HEK293 (cell line): ENCODE measurements around the gene PPEF1.

ENCODE experiments used
- CTCF ChIA-PET: fragments of 350-600 bp; formaldehyde crosslinking; extraction: SDS; loops from one replicate; lab custom pipeline; 2021; ENCODE audit warnings: antibody characterized with exemption; lab: Yijun Ruan, JAX
- POLR2A ChIA-PET: fragments of 300-600 bp; formaldehyde crosslinking; extraction: SDS; loops from one replicate; lab custom pipeline; 2020; ENCODE audit warnings: antibody characterized with exemption, inconsistent platforms; lab: Yijun Ruan, JAX
- H3K27ac ChIP-seq: fragments of 200-500 bp; sonication (Bioruptor generic); 2 replicates; pipeline ENCODE4 v1.5.1; 2014; ENCODE audit warnings: low read depth, low read length, control low read depth, inconsistent platforms; ENCODE audit errors: extremely low read depth
- H3K36me3 ChIP-seq, 2 experiments: fragments of 200-500 bp in 1 of 2; sonication (Bioruptor generic) in 1 of 2; 1 replicate in 1 of 2; 2 replicates in 1 of 2; pipeline ENCODE4 v1.5.1; 2014 to 2017; ENCODE audit warnings: inconsistent platforms in 2 of 2, low read length in 2 of 2; ENCODE audit not compliant: control insufficient read depth in 2 of 2, insufficient read depth in 1 of 2
- H3K4me1 ChIP-seq: fragments of 200-500 bp; sonication (Bioruptor generic); 2 replicates; pipeline ENCODE4 v1.5.1; 2014; ENCODE audit warnings: mild to moderate bottlenecking, low read length, inconsistent platforms; ENCODE audit not compliant: control insufficient read depth, insufficient read depth
- H3K4me3 ChIP-seq: 2 replicates; pipeline ENCODE4 v1.5.1; 2011; ENCODE audit warnings: low read depth, mild to moderate bottlenecking, control low read depth, low read length, moderate library complexity
- H3K9me3 ChIP-seq: fragments of 200-500 bp; sonication (Bioruptor generic); 2 replicates; pipeline ENCODE4 v1.5.1; 2014; ENCODE audit warnings: low read depth, low read length, inconsistent platforms; ENCODE audit not compliant: control insufficient read depth, insufficient read depth
- FEZF1 ChIP-seq: fragments of 450-650 bp; formaldehyde crosslinking; IDR thresholded peaks from 2 replicates; pipeline ENCODE4 v1.5.1; 2016; ENCODE audit warnings: missing biosample characterization, missing genetic modification characterization
- KLF1 ChIP-seq: fragments of 450-650 bp; formaldehyde crosslinking; IDR thresholded peaks from 2 replicates; pipeline ENCODE4 v1.5.1; 2016; ENCODE audit warnings: missing biosample characterization, missing genetic modification characterization
- KLF9 ChIP-seq: fragments of 450-650 bp; formaldehyde crosslinking; IDR thresholded peaks from 2 replicates; pipeline ENCODE4 v1.5.1; 2016; ENCODE audit warnings: missing biosample characterization, missing genetic modification characterization, low read depth
- OSR2 ChIP-seq: fragments of 450-650 bp; formaldehyde crosslinking; IDR thresholded peaks from 2 replicates; pipeline ENCODE4 v1.5.1; 2016; ENCODE audit warnings: missing biosample characterization, missing genetic modification characterization
- PBX3 ChIP-seq: sonication (generic); formaldehyde crosslinking; IDR thresholded peaks from 2 replicates; pipeline ENCODE4 v1.8.1; 2022; ENCODE audit warnings: mild to moderate bottlenecking, moderate library complexity, missing genetic modification reagents
- REPIN1 ChIP-seq: fragments of 450-650 bp; formaldehyde crosslinking; IDR thresholded peaks from 2 replicates; pipeline ENCODE4 v1.5.1; 2017; ENCODE audit warnings: missing biosample characterization, missing genetic modification characterization, low read depth
- TSHZ1 ChIP-seq: fragments of 450-650 bp; formaldehyde crosslinking; IDR thresholded peaks from 2 replicates; pipeline ENCODE4 v1.5.1; 2016; ENCODE audit warnings: missing biosample characterization, missing genetic modification characterization, borderline replicate concordance
- ZNF155 ChIP-seq: fragments of 450-650 bp; formaldehyde crosslinking; IDR thresholded peaks from 2 replicates; pipeline ENCODE4 v1.5.1; 2016; ENCODE audit warnings: missing biosample characterization, missing genetic modification characterization
- ZNF169 ChIP-seq: fragments of 450-650 bp; formaldehyde crosslinking; IDR thresholded peaks from 2 replicates; pipeline ENCODE4 v1.5.1; 2016; ENCODE audit warnings: missing biosample characterization, missing genetic modification characterization
- ZNF19 ChIP-seq: fragments of 450-650 bp; formaldehyde crosslinking; IDR thresholded peaks from 2 replicates; pipeline ENCODE4; 2016; ENCODE audit warnings: missing biosample characterization, missing genetic modification characterization, low read depth
- ZNF214 ChIP-seq: fragments of 450-650 bp; formaldehyde crosslinking; IDR thresholded peaks from 2 replicates; pipeline ENCODE4 v1.5.1; 2017; ENCODE audit warnings: missing biosample characterization, mild to moderate bottlenecking, missing genetic modification characterization, borderline replicate concordance
- ZNF518A ChIP-seq: fragments of 450-650 bp; formaldehyde crosslinking; conservative IDR thresholded peaks from 2 replicates; pipeline ENCODE4 v1.5.1; 2016; ENCODE audit warnings: low read depth, missing biosample characterization, missing genetic modification characterization
- ZNF670 ChIP-seq: fragments of 450-650 bp; formaldehyde crosslinking; IDR thresholded peaks from 2 replicates; pipeline ENCODE4 v1.5.1; 2016; ENCODE audit warnings: missing biosample characterization, missing genetic modification characterization, low read depth
- ZNF677 ChIP-seq: fragments of 450-650 bp; IDR thresholded peaks from 2 replicates; pipeline ENCODE4 v1.5.0; 2018; ENCODE audit warnings: missing biosample characterization, mild to moderate bottlenecking, missing genetic modification characterization, moderate library complexity
- ZNF701 ChIP-seq: fragments of 450-650 bp; formaldehyde crosslinking; IDR thresholded peaks from 2 replicates; pipeline ENCODE4 v1.5.1; 2016; ENCODE audit warnings: missing biosample characterization, missing genetic modification characterization

The PPEF1 gene

GRCh38 chrX:18692541-18692940 is 14.9 kb upstream of the PPEF1 start (continued):
- TF ChIP-seq TSHZ1 (no peak), ZNF155 (tag by site-specific recombination) (no peak), ZNF677 (tag by site-specific recombination) (no peak), PBX3 (no peak), ZNF670 (tag by site-specific recombination) (no peak)

GRCh38 chrX:18696653-18697052 is 10.8 kb upstream of the PPEF1 start:
- no peak overlapping the region for H3K27ac ChIP-seq
- TF ChIP-seq ZNF701 (peak; percentile 90), ZNF169 (tag by site-specific recombination) (no peak), ZNF214 (no peak)
- no peak overlapping the region for H3K4me3 ChIP-seq
- no peaks in the 10 kb centered on the region for H3K9me3 ChIP-seq
- ChIA-PET CTCF (interaction anchor here (0.6 to 1.1 kb wide), 3 partner anchors 13 to 306 kb away, joined by 3 to 5 read pairs (median 3); no protein-coding TSS in a partner anchor), POLR2A (no interaction called here)
- no peaks in the 10 kb centered on the region for H3K4me1 ChIP-seq
- H3K36me3 ChIP-seq: no peaks in the 10 kb centered on the region

- ChIA-PET POLR2A (no interaction called here), CTCF (interaction anchor here (0.6 kb wide), 1 partner anchor 26 kb away, joined by 3 read pairs; no protein-coding TSS in a partner anchor)
- no peaks in the 10 kb centered on the region for H3K36me3 ChIP-seq
- TF ChIP-seq REPIN1 (tag by site-specific recombination): no peak
- TF ChIP-seq OSR2 (tag by site-specific recombination): peak; percentile 62; the same call in 1 of the 2 replicates
- no peak for TF ChIP-seq ZNF518A (tag by site-specific recombination)
- no peak for TF ChIP-seq ZNF19 (tag by site-specific recombination)
- no peak for TF ChIP-seq KLF9 (tag by site-specific recombination)
- peak; percentile 71 for TF ChIP-seq FEZF1 (tag by site-specific recombination)
- 0 out of 2 replicates have a peak, but pooled peaks have one; percentile 16 for TF ChIP-seq KLF1
- H3K4me1 ChIP-seq: peaks cover 8% of the 10 kb centered on the region
- H3K4me3 ChIP-seq: no peak overlapping the region
- H3K9me3 ChIP-seq: no peaks in the 10 kb centered on the region
- H3K27ac ChIP-seq: no peak overlapping the region
Measured at GRCh38 chrX:18698737-18699650, 8.5 kb upstream of the PPEF1 start.
